H1 (cell line): ENCODE data around the gene RASL11B. TPM values are rescaled to one million over a fixed set of nuclear protein-coding genes. Genes with fewer than 3 reads are reported as not detected.

ENCODE experiments used
- BCL11A ChIP-seq, 2 experiments: IDR thresholded peaks; one replicate each; pipeline ENCODE4 v1.6.1; 2011; ENCODE audit warnings: low read depth in 2 of 2, low read length in 2 of 2, mild to moderate bottlenecking in 2 of 2
- CHD7 ChIP-seq: fragments of 300-600 bp; sonication (generic); IDR thresholded peaks from 2 replicates; pipeline ENCODE4 v1.7.1; 2012; ENCODE audit warnings: low read length, moderate library complexity, mild to moderate bottlenecking, inconsistent platforms; ENCODE audit not compliant: insufficient replicate concordance
- CREB1 ChIP-seq: IDR thresholded peaks from 2 replicates; pipeline ENCODE4 v1.6.1; 2012; ENCODE audit warnings: inconsistent platforms
- NRF1 ChIP-seq: IDR thresholded peaks from 2 replicates; pipeline ENCODE4 v1.6.1; 2011; ENCODE audit warnings: mild to moderate bottlenecking, low read depth, low read length, improper control_type of control experiment
- SIN3A ChIP-seq, 2 experiments: IDR thresholded peaks in 1 of 2; conservative IDR thresholded peaks in 1 of 2; 2 replicates each; pipeline ENCODE4 v1.6.1; 2011 to 2012; ENCODE audit warnings: low read length in 2 of 2, improper control_type of control experiment in 1 of 2, low read depth in 1 of 2, mild to moderate bottlenecking in 1 of 2
- SIRT6 ChIP-seq: IDR thresholded peaks from one replicate; pipeline ENCODE4 v1.7.1; 2012; ENCODE audit warnings: low read length, inconsistent platforms
- polyA plus RNA-seq, 7 experiments: library from polyadenylated mRNA; depleted of rRNA in 3 of 7; stranded (reverse) in 5 of 7; unstranded in 2 of 7; fragments of >200 nt in 5 of 7; fragments of 200-250 nt in 2 of 7; gene quantifications; 1 replicate in 5 of 7; 2 replicates in 1 of 7; 4 replicates in 1 of 7; pipeline versions ENCODE4 v1.2.1 to v1.2.3, GENCODE V29; 2011 to 2013; ENCODE audit warnings: missing spikeins in 2 of 7, mixed read lengths in 2 of 7
- total RNA-seq: library from RNA; stranded (reverse); fragmentation: NEBNext Ultra II Directional; extraction: Animal tissue kit (Norgen Biotek cat#: 25700); gene quantifications from 2 replicates; pipeline ENCODE4 v1.2.1, GENCODE V29; 2021

RASL11B gene
- total and polyA plus RNA-seq, 2 of the 8 experiments (the other 6 are each of a cell fraction or from before 2014, with no cell fraction given): 49.8 to 75.5 TPM

GRCh38 chr4:52822972-52823701, 39.0 kb upstream of the RASL11B start (continued):
- TF ChIP-seq CHD7 (no peak), BCL11A (IDR thresholded peaks at IDR 0.05; ENCODE audit: low read depth in 2 of 2, low read length in 2 of 2) (no peak), SIN3A (conservative IDR thresholded peaks at IDR 0.05 in 1 of 2, IDR thresholded peaks at IDR 0.05 in 1 of 2; ENCODE audit: low read depth in 1 of 2, low read length in 2 of 2) (no peak), CREB1 (no peak), SIRT6 (no peak), NRF1 (no peak)
